Measurements from ENCODE around the gene CST7.
"Not testable (repeated sequence)": the region's sequence is repeated elsewhere in the genome, so short reads cannot be mapped to it uniquely, and the experiment has no call there.

The CST7 gene

GRCh38 chr20:24998631-24999445 lies 49.8 kb downstream of the CST7 start:
- TF ChIP-seq, protein P1, sequence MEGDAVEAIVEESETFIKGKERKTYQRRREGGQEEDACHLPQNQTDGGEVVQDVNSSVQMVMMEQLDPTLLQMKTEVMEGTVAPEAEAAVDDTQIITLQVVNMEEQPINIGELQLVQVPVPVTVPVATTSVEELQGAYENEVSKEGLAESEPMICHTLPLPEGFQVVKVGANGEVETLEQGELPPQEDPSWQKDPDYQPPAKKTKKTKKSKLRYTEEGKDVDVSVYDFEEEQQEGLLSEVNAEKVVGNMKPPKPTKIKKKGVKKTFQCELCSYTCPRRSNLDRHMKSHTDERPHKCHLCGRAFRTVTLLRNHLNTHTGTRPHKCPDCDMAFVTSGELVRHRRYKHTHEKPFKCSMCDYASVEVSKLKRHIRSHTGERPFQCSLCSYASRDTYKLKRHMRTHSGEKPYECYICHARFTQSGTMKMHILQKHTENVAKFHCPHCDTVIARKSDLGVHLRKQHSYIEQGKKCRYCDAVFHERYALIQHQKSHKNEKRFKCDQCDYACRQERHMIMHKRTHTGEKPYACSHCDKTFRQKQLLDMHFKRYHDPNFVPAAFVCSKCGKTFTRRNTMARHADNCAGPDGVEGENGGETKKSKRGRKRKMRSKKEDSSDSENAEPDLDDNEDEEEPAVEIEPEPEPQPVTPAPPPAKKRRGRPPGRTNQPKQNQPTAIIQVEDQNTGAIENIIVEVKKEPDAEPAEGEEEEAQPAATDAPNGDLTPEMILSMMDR (IDR thresholded peaks at IDR 0.05; ENCODE audit: control extremely low read depth, extremely low read depth, low read depth, missing control alignments): no peak
- CTCF ChIA-PET: interaction anchor here (1.1 to 9.4 kb wide), 6 partner anchors 10 to 63 kb away, joined by 3 to 201 read pairs (median 4); partner anchors contain the start of gene ACSS1
- no peak for DNase-seq (ENCODE audit: extremely low spot score)
- POLR2A ChIA-PET: no interaction called here

DNA sequence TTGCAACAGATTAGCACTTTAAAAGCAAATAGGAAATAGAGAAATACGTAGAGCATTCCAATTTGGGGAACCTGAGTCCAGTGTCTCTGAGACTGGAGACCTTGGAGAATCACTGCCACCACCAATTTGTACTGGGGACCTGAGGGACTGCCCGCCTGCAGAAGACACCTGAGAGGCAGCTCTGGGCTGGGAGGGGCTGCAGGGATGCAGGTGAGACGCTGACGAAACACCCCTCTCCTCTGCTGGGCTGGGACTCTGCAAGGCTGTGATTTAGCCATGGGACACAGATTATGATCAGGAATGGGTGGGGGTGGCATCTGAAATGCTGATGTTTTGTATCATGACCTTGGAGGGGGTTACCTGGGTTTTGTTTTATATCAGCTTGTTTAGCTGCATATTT lies 50.5 kb downstream of the CST7 start:
- DNase-seq (ENCODE audit: extremely low spot score): no peak
- TF ChIP-seq, protein P1 (IDR thresholded peaks at IDR 0.05; ENCODE audit: control extremely low read depth, extremely low read depth, low read depth, missing control alignments): no peak
- CTCF ChIA-PET: interaction anchor here (0.9 to 9.4 kb wide), 7 partner anchors 10 to 179 kb away, joined by 3 to 201 read pairs (median 3); partner anchors contain the start of gene ACSS1
- POLR2A ChIA-PET: no interaction called here

DNA sequence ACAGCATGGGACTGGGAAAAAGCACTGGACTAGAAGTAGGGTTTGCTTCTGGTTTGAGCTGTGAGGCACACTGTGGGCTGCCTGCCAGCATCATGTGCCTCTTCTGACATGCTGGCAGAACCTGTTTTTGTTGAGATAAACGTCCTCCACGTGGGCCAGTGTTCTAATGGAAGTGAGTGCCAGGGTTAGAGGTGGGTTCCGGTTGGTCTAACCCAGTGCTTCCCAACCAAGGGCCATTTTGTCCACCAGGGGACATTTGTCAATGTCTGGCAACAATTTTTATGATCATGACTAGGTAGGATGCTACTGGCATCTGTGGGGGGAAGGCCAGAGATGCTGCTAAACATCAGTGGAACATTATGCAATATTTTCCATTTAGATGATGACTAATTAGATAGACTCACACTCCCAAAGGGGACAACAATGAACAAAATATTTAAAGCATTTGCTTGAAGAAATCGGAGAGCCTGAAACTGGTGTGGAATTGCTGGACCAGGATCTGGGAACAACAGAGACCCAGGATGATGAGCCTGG lies 51.3 kb downstream of the CST7 start:
- CTCF ChIA-PET: interaction anchor here (0.9 to 9.4 kb wide), 7 partner anchors 9 to 178 kb away, joined by 3 to 201 read pairs (median 3); partner anchors contain the start of gene ACSS1
- POLR2A ChIA-PET: no interaction called here
- DNase-seq (ENCODE audit: extremely low spot score): no peak
- TF ChIP-seq, protein P1 (IDR thresholded peaks at IDR 0.05; ENCODE audit: control extremely low read depth, extremely low read depth, low read depth, missing control alignments): no peak

DNA sequence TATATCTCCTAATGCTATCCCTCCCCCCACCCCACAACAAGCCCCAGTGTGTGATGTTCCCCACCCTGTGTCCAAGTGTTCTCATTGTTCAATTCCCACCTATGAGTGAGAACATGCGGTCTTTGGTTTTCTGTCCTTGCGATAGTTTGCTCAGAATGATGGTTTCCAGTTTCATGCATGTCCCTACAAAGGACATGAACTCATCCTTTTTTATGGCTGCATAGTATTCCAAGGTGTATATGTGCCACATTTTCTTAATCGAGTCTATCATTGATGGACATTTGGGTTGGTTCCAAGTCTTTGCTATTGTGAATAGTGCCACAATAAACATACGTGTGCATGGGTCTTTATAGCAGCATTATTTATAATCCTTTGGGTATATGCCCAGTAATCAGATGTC lies 52.3 kb downstream of the CST7 start:
- DNase-seq (ENCODE audit: extremely low spot score); POLR2A ChIA-PET; CTCF ChIA-PET: not testable (repeated sequence)

GRCh38 chr20:25003002-25003401 lies 53.9 kb downstream of the CST7 start:
- no peak for DNase-seq (ENCODE audit: extremely low spot score)
- ChIA-PET POLR2A (no interaction called here), CTCF (no interaction called here)
- TF ChIP-seq, protein P1 (IDR thresholded peaks at IDR 0.05; ENCODE audit: control extremely low read depth, extremely low read depth, low read depth, missing control alignments): no peak

DNA sequence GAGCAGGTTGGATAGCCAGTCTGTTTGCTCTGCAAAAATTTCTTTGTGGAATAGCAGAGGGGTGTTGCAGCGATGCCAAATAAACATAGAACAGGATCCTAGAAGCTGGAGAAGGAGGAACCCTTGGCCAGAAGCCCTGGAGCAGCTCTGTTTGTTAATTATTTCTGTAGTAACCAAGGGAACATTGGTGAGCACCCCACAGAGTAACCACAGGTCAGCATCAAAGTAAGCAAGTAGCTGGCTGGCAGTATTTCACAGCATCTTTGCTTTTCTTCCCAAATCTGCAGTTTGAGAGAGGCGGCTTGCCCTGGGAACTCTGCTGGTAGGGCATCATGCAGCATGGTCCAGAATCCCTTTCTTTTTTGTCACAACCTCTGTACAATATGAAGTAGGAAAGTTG lies 56.2 kb downstream of the CST7 start:
- TF ChIP-seq, protein P1 (IDR thresholded peaks at IDR 0.05; ENCODE audit: control extremely low read depth, extremely low read depth, low read depth, missing control alignments): no peak
- CTCF ChIA-PET: interaction anchor here (1.2 to 4.3 kb wide), 3 partner anchors 10 to 60 kb away, joined by 5 to 23 read pairs (median 12); no protein-coding TSS in a partner anchor
- POLR2A ChIA-PET: no interaction called here
- no peak for DNase-seq (ENCODE audit: extremely low spot score)

- TF ChIP-seq, protein P1 (IDR thresholded peaks at IDR 0.05; ENCODE audit: control extremely low read depth, extremely low read depth, low read depth, missing control alignments): no peak
- no peak for DNase-seq (ENCODE audit: extremely low spot score)
- ChIA-PET CTCF (interaction anchor here (1.2 to 4.3 kb wide), 4 partner anchors 9 to 59 kb away, joined by 4 to 23 read pairs (median 8); no protein-coding TSS in a partner anchor), POLR2A (no interaction called here)
Measured at GRCh38 chr20:25005661-25006060, 56.6 kb downstream of the CST7 start.
